ENCODE results near the gene ZNF576.
"Not testable (repeated sequence)": the region's sequence is repeated elsewhere in the genome, so short reads cannot be mapped to it uniquely, and the experiment has no call there.

The ZNF576 gene

DNA sequence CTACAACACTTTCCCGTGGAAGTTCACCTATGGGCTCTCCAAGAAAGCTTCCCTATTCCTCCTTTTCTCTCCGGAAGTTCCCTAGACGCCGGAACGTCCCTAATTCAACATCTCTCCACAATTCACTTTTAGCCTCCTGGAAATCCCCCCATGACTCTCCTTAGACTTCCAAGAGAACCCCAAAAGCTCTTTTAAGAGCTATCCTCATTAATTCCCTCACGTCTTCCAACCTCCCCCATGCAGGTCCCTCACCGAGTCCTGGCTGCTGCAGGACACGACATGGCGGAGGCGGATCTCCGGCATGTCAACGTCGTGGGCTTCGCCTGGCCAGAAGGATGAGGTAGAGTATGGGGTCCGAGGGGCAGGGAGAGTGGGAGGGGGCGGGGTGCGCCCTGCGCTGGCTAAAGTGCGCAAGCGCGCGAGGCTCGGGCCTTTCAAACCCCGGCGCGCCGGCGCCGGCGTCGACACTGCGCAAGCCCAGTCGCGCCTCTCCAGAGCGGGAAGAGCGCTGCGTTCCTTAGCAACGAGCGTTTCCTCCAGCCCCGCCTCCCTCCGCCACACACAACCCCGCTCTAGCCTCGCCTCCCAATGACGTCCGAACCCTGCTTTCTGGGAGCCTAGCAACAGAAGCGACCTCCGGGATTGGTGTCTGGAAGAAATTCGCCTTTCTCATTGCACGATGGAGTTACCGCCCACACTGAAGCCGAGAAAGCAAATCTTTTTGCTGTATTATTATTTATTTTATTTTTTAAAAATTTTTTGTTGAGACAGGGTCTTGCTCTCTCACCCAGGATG lies 21.0 kb upstream of the ZNF576 start, which contains the start of the genes PINLYP and XRCC1:
PINLYP (plus strand) TSS at position 646 of the 795 bp plus-strand sequence. CDS start 1,391 bp downstream, outside the sequence.
XRCC1 (minus strand) TSS at position 372 of the 795 bp plus-strand sequence; CDS start at position 303, 69 bp downstream.
- DNase-seq (ENCODE audit: low read depth in 2 of 2): peak; percentile 85 to 87

DNA sequence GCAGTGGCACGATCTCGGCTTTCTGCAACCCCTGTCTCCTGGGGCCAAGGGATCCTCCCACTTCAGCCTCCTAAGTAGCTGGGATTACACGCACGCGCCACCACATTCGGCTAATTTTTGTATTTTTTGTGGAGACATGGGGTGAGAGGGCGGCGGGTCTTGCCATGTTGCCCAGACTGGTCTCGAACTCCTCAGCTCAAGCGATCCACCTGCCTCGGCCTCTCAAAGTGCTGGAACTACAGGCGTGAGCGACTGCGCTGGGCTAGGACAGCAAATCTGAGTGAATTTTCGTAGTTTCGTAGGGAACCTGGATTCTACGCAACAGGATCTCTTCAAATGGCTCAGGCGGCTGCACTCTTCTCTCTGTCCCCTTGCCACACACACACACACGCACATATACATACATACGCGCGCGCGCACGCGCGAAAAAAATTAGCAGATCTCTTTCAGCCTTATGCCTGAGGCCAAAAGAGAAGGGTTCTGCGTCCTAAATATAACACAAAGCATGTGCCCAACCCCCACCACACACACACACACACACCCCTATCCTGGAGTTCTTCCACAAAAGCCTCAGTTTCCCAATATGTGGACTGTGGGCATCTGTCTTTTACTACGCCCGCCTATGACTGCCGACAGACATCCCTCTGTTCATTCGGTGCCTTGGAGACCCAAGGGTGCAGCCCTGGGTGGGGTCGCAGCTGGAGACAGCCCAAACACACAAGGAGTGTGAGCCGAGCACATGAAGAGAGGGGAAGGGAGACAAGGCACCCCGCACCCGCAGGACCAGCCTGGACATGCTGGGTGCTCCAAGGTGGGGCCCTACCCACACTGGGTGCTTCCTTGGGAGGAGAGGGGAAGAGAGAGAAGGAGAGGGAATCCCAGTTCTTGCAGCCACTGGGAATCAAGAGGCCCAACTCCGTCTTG lies 20.2 kb upstream of the ZNF576 start:
- no peak for DNase-seq (ENCODE audit: low read depth in 2 of 2)

GRCh38 chr19:43578787-43579186 lies 17.6 kb upstream of the ZNF576 start:
- DNase-seq (ENCODE audit: low read depth in 2 of 2): no peak

GRCh38 chr19:43581467-43581866 lies 14.9 kb upstream of the ZNF576 start:
- DNase-seq (ENCODE audit: low read depth in 2 of 2): no peak

DNA sequence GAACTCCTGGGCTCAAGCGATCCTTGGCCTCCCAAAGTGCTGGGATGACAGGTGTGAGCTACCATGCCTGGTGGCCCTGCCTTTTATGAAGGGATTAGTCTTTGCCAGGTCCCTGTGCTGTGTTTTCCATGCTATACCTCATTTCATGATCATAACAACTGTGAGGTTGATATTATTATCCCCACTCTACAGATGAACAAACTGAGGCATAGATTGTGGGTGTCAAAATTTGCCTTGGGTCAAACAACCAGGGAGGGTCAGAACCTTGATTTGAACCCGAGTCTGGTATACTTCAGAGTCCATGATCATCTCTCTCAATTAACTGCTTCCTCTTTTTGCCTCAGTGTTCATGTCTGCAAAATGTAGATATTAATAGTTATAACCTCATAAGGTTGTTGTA lies 13.9 kb upstream of the ZNF576 start:
- DNase-seq (ENCODE audit: low read depth in 2 of 2): no peak

DNA sequence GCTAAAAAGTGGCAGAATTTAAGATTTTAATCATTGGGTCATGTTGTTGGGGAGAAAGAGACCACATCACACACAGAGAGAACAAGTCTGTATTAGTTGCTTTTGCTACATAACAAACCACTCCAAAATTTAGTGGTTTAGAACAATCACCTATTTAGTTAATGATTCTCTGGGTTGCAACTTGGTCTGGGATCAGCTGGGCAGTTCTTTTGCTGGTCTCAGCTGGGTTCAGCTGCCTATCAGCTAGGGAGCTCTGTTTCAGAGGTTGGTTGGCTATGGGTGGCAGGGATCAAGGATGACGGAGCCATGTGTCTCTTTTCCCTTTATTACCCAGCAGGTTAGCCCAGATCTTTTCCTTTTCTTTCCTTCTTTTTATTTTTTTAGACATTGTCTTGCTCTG lies 11.9 kb upstream of the ZNF576 start:
- DNase-seq (ENCODE audit: low read depth in 2 of 2): no peak

DNA sequence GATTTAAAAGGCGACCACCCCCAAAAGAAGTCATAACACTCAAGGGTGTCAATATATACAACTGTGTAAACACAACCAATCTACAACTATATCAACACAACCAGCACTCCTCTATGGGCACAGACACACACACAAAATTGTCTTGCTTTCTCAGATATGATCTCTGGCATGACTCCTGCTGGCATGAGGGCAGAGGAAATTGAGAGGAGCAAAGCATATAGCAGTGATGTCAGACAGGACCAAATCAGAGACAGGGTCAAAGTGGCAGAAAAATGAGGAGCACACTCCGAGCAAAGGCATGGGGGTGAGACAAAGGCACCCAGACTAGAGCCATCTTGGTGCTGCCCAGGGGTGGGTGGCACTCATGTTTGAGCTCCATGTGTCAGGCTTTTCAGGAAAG lies 10.0 kb upstream of the ZNF576 start:
- DNase-seq (ENCODE audit: low read depth in 2 of 2): no peak

DNA sequence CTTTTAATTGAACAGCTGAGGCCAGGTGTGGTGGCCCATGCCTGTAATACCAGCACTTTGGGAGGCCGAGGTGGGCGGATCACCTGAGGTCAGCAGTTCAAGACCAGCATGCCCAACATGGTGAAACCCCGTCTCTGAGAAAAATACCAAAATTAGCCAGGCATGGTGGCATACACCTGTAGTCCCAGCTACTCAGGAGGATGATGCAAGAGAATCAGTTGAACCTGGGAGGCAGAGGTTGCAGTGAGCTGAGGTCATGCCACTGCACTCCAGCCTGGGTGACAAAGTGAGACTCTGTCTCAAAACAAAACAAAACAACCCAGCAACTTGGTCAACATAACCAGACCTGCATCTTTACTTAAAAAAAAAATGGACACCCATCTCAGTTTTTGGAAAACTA lies 9.4 kb upstream of the ZNF576 start:
- not testable (repeated sequence) for DNase-seq (ENCODE audit: low read depth in 2 of 2)

DNA sequence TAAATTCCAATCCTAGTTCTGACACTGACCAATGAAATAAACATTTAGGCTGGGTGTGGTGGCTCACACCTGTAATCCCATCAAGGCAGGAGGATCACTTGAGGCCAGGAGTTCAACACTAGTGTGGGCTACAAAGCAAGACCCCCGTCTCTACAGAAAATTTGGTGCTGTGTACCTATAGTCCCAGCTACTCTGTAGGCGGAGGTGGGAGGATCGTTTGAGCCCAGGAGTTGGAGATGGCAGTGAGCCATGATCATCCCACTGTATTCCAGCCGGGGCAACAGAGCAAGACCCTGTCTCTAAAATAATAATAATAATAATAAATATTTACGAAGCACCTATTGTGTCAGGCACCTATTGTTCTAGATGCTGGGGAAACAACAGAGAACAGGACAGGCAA lies 7.1 kb upstream of the ZNF576 start:
- no peak for DNase-seq (ENCODE audit: low read depth in 2 of 2)

DNA sequence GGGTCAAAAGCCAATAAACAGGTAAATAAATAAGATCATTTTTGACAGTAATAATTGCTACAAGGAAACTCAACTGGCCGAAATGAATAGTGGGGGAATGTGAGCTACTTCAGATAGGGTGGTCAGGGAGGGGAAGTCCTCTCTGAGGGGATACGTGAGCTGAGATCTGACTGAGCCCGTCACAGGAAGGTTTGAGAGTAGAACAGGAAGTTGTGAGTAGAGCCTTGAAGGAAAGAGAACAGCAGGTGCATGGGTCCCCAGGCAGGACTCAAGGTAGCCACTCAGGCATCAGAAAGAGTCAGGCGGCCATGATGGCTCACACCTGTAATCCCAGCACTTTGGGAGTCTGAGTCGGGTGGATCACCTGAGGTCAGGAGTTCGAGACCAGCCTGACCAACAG lies 6.7 kb upstream of the ZNF576 start:
- no peak for DNase-seq (ENCODE audit: low read depth in 2 of 2)

DNA sequence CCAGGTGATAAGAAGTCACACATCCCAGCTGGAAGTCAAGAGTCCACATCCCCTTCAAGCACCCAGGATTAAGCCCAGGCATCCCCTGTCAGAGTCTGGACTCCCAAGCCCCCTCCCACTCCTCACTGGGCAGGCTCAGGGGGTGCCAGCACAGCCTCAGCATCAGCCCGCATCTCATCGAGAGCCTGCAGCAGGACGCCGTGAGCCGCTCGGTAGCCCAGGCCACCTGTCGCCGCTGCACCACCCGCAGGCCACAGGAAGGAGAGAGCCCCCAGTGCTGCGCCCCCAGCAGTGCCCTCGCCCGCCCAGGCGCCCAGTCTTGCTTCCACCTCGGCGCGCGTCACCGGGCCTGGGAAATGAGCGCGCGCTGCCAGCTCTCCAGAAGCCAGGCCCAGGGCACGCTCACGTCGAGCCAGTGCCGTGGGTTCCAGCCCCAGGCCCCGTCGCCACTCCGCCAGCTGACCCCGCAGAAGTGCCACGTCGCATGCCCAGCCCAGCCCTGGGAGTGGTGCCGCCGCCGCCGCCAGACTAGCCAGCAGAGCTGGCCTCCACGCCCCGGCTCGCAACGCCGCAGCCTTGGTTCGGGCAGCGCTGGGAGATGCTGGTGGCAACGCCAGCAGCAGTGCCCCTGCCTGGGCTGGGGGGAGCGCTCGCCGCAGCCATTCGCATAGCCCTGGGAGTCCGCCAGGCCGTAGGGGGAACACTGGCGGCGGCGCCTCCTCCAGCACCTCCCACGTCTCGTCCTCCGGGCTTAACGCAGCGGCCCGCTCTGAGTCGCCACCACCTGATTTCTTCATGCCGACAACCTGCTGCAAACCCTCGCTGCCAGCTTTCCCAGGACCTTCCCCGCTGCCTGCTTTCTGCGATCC lies 4.3 kb upstream of the ZNF576 start:
- no peak for DNase-seq (ENCODE audit: low read depth in 2 of 2)

- no peak for DNase-seq (ENCODE audit: low read depth in 2 of 2)
Measured at GRCh38 chr19:43592800-43593350, 3.5 kb upstream of the ZNF576 start.

DNA sequence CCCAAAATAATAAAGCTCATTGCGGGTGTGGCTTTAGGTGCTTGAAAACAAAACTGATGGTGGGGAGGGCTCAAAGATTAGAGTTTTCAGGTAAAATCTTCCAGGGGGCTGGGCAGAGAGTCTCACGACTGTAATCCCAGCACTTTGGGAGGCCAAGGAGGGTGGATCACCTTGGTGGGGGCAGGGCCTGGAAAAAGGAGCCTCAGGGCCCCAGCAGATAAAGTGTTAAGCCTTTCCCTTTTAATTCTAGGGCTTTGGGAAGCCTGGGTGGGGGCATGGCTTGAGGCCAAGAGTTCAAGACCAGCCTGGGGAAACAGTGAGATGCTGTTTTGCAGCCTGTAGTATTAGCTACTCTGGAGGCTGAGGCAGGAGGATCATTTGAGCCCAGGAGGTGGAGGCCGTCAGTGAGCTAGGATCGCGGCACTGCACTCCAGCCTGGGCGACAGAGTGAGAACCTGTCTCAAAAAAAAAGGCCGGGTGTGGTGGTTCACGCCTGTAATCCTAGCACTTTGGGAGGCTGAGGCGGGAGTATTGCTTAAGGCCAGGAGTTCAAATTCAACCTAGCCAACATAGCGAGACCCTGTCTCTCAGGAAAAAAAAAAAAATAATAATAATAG lies 2.2 kb upstream of the ZNF576 start:
- no peak for DNase-seq (ENCODE audit: low read depth in 2 of 2)

- peak in 1 of 2 donors; percentile 35 for DNase-seq (ENCODE audit: low read depth in 2 of 2)
Measured at GRCh38 chr19:43594710-43595604, 1.4 kb upstream of the ZNF576 start.

DNA sequence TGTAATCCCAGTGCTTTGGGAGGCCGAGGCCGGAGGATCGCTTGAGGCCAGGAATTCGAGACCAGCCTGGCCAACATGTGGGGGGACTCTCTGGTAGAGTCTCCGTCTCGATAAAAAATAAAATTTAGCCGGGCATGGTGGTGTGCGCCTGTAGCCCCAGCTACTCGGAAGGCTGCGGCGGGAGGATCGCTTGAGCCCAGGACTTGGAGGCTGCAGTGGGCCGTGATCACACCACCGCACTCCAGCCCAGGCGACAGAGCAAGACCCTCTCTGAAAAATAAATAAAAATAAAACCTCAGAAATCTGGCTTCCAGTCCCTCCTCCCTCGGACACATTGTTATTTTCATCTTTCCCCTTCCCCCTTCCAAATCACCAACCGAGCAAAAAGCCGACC lies 793 bp upstream of the ZNF576 start:
- no peak for DNase-seq (ENCODE audit: low read depth in 2 of 2)

DNA sequence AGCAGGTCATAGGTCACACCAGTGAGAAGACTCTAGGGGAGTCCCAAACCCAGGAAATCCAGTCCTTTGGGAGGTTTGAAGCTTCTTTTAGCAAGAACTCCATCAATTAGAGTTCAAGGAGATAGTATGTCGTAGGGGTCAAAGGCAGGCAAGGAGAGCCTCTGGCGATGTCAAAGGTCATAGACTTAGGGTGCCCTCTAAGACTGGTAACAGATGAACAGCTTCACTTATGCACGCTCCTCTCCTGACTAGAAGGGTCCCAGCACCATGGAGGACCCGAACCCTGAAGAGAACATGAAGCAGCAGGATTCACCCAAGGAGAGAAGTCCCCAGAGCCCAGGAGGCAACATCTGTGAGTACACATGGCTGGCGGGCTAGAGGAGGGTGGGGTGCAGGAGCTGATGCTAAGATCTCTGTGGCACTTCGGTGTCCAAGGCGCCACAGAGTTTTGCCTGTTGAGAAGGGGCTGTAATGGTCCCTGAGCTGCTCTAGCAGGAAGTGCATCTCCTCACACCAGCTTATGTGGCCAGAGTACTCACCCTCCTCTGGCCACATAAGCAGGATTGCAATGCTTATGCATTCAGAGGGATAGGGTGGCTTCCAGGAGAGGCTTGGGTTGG lies 557 bp downstream of the ZNF576 start:
- DNase-seq (ENCODE audit: low read depth in 2 of 2): no peak

- no peak for DNase-seq (ENCODE audit: low read depth in 2 of 2)
Measured at GRCh38 chr19:43597876-43598275, 1.5 kb downstream of the ZNF576 start.

- no peak for DNase-seq (ENCODE audit: low read depth in 2 of 2)
Measured at GRCh38 chr19:43598445-43599240, 2.2 kb downstream of the ZNF576 start.

All from stimulated activated CD8-positive, alpha-beta memory T cell treated with anti-CD3 and anti-CD28 coated beads, Interleukin-7, amount 100 ng/mL, for 1 hour (primary cell).